Ureter (tissue), 1 donor: ENCODE results near the gene JMJD1C. TPM values are rescaled to one million over a fixed set of nuclear protein-coding genes. Genes with fewer than 3 reads are reported as not detected.
A peak's percentile ranks its signal among the peaks of the same experiment; 100 is the strongest.
"Not testable (repeated sequence)": the region's sequence is repeated elsewhere in the genome, so short reads cannot be mapped to it uniquely, and the experiment has no call there.

Experiments used
- DNase-seq: peaks from one replicate; pipeline ENCODE4 v3.0.0-alpha.2; 2020; ENCODE audit warnings: low spot score
- total RNA-seq: library from RNA; stranded (reverse); gene quantifications from one replicate; pipeline ENCODE4 v1.2.4, GENCODE V29; 2023
- donor health status: DM: yes; HTN: yes; CAD: no.

Gene JMJD1C, protein sequence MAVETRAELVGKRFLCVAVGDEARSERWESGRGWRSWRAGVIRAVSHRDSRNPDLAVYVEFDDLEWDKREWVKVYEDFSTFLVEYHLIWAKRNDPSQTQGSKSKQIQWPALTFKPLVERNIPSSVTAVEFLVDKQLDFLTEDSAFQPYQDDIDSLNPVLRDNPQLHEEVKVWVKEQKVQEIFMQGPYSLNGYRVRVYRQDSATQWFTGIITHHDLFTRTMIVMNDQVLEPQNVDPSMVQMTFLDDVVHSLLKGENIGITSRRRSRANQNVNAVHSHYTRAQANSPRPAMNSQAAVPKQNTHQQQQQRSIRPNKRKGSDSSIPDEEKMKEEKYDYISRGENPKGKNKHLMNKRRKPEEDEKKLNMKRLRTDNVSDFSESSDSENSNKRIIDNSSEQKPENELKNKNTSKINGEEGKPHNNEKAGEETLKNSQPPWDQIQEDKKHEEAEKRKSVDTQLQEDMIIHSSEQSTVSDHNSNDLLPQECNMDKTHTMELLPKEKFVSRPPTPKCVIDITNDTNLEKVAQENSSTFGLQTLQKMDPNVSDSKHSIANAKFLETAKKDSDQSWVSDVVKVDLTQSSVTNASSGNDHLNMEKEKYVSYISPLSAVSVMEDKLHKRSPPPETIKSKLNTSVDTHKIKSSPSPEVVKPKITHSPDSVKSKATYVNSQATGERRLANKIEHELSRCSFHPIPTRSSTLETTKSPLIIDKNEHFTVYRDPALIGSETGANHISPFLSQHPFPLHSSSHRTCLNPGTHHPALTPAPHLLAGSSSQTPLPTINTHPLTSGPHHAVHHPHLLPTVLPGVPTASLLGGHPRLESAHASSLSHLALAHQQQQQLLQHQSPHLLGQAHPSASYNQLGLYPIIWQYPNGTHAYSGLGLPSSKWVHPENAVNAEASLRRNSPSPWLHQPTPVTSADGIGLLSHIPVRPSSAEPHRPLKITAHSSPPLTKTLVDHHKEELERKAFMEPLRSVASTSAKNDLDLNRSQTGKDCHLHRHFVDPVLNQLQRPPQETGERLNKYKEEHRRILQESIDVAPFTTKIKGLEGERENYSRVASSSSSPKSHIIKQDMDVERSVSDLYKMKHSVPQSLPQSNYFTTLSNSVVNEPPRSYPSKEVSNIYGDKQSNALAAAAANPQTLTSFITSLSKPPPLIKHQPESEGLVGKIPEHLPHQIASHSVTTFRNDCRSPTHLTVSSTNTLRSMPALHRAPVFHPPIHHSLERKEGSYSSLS (N-terminal part only)
- 88.2 TPM for total RNA-seq

DNA sequence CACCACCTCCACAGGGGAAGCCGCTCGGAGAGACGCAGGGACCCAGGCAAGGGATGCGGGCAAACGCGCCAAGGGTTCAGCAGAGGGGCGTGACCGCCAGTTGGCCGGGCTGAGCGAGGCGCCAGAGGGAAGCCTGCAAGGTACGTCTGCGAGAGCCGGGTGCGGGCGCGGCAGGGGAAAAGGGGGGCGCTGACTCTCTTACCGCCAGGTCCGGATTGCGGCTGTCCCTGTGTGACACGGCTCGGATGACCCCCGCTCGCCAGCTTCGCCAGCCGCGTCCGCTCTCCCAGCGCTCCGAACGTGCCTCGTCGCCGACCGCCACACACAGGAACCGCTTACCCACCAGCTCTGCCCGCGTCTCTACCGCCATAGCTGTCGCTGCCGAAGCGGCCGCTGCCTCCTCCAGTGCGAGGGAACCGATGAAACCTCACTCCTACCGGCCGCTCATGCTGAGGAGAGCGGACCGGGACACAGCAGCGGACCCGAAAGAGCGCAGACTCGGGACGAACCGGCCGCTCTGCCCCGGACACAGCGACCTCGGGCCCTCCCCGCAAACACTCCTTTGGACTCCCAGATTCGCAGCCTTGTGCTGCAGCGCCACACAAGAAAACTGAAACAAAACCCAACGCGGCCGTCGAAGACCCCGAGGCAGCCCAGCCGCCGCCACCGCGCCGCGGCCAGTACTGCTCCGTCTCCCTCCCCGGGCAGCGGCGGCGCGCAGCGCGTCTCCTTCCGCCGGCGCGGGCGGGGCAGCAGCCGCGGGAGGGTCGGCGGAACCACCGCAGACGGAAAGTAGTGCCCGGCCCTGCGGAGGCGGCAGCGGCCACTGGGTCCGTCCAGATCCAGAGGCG lies at the start of gene JMJD1C:
JMJD1C (minus strand) TSS at position 685 of the 851 bp plus-strand sequence; CDS start at position 370, 315 bp downstream.
- DNase-seq, result peak; percentile 70

DNA sequence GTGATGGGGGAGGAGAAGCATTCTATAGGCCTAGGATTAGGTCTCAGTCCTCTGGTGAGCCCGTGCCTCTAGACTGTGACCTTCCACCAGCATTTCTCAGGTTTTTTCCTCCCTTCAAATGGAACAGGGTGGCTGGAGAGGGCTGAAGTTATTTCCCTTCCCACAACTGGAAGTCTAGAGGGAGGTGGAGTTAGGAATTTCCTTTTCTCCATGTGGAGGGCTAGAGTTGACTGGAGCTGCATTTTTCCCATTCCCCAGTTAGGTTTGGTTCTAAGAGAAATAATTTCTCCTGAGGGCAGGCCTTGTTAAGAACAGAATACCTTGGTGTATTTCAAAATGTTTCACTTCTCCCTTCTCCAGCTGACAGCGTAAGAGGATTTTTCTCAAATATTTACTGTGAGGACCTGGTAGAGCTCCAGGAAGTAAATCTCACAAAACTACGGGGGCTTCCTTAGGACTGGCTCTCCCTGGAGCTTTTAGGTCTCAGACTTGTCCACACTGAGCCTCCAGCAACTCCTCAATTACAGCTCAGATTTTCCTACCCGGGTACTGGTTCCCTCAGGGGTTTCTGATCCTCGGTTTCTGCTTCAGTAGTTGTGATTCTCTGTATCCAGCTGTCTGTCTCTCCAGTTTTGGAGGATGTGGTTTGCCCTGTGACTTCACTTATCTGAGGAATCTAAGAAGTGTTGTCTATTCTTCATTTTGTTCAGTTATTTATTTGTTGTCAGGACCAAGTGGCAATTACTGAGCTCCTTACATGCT lies 49.4 kb upstream of the JMJD1C start:
- no peak for DNase-seq

DNA sequence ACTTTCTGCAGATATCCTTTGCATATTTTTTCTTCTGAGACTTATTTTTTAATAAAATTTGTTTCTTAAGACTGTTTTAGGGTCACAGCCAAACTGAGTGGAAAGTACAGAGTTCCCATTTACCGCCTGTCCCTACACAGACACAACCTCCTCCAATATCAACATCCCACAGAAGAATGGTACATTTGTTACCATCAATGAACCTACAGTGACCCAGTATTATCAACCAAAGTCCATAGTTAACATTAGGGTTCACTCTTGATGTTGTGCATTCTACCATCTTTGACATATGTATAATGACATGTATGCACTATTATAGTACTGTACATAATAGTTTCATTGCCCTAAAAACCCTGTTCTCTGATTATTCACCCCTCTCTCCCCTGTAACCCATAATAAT lies 40.8 kb upstream of the JMJD1C start:
- DNase-seq, result no peak

- DNase-seq, result no peak
Measured at GRCh38 chr10:63505562-63505961, 39.8 kb upstream of the JMJD1C start.

- DNase-seq, result no peak
Measured at GRCh38 chr10:63504145-63504881, 38.5 kb upstream of the JMJD1C start.

- DNase-seq, result no peak
Measured at GRCh38 chr10:63503395-63503794, 37.6 kb upstream of the JMJD1C start.

DNA sequence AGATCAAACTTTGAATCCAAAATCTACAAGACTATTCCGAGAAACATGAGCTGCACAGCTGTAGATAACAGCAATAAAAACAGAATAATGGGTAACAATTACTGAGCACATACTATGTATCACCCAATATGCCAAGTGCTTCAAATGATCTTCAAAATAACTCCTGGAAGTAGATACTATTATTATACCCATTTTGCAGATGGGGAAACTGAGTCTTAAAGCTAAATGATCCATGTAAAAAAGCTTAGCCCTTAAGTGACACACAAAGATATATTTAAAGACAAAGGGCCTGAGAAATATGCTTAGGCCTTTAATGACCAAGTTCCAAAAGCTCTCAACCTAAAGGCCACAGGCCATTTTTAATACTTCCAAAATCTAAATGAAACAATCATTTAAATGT lies 37.1 kb upstream of the JMJD1C start:
- DNase-seq, result no peak

DNA sequence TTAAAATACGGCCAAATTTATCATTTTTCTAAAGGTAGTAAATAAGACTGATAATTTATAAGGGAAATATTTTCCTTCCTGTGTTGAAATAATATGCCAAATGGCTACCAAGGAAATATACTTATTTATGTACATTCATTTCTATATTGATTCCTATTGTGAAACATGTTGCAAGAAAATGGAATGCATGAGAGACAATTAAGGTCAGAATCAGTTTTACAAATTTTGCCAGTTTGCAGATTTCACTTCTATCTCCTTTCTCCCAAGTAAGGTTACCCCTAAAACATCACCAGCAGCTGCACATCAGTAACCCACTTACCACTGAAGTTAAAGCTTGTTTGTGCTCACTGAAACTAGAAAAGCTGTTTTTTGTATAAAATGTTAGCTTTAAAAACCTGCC lies 36.2 kb upstream of the JMJD1C start:
- DNase-seq, result no peak

- not testable (repeated sequence) for DNase-seq
Measured at GRCh38 chr10:63500551-63500950, 34.8 kb upstream of the JMJD1C start.

- DNase-seq, result no peak
Measured at GRCh38 chr10:63498665-63499064, 32.9 kb upstream of the JMJD1C start.

GRCh38 chr10:63497321-63497720 lies 31.5 kb upstream of the JMJD1C start:
- no peak for DNase-seq

- DNase-seq, result no peak
Measured at GRCh38 chr10:63496561-63496960, 30.8 kb upstream of the JMJD1C start.

DNA sequence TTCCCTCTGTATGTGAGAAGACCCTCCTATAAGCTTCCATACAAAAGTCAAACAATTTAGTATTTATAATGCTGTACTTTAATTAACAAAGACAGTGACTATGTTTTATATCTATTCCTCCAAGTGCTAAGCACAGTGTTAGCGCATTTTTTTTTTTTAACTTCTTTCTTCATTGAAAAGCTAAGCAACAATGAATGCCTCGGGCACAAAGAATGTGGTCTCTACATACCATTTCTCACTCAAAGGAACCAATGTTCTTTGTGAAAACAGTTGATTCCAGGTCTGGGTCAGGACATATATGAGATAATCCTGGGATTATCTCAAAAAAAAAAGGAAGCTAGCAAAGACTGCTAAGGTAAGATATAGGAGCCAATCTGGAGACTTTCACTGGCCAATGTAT lies 29.2 kb upstream of the JMJD1C start:
- DNase-seq, result no peak

- DNase-seq, result no peak
Measured at GRCh38 chr10:63493004-63493403, 27.2 kb upstream of the JMJD1C start.

GRCh38 chr10:63492317-63492690 lies 26.5 kb upstream of the JMJD1C start:
- DNase-seq, result not testable (repeated sequence)

- no peak for DNase-seq
Measured at GRCh38 chr10:63491588-63492316, 26.0 kb upstream of the JMJD1C start.

- no peak for DNase-seq
Measured at GRCh38 chr10:63489838-63490237, 24.1 kb upstream of the JMJD1C start.

GRCh38 chr10:63487990-63488389 lies 22.2 kb upstream of the JMJD1C start:
- DNase-seq, result no peak

DNA sequence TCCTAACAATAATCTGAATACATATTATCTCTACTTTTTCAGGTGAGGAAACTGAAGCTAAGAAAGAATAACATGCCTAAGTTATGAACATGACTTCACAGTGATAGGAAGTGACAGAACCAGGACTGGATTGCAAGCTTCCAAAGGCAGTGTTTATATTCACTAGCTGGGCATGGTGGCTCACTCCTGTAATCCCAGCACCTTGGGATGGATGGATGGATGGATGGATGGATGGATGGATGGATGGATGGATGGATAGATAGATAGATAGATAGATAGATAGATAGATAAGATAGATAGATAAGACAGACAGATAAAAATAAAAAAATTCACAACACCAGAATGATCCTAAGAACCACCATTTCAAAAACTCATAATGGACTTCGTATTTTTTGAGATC lies 18.2 kb upstream of the JMJD1C start:
- DNase-seq, result no peak
